Measurements from ENCODE around the gene STUM. TPM values are rescaled to one million over a fixed set of nuclear protein-coding genes. Genes with fewer than 3 reads are reported as not detected.

Gene STUM
- total RNA-seq, 5 donors from 2014 or later (not counting 1 experiment from before 2014, with no cell fraction given) = 0.10 TPM; not detected in 4

DNA sequence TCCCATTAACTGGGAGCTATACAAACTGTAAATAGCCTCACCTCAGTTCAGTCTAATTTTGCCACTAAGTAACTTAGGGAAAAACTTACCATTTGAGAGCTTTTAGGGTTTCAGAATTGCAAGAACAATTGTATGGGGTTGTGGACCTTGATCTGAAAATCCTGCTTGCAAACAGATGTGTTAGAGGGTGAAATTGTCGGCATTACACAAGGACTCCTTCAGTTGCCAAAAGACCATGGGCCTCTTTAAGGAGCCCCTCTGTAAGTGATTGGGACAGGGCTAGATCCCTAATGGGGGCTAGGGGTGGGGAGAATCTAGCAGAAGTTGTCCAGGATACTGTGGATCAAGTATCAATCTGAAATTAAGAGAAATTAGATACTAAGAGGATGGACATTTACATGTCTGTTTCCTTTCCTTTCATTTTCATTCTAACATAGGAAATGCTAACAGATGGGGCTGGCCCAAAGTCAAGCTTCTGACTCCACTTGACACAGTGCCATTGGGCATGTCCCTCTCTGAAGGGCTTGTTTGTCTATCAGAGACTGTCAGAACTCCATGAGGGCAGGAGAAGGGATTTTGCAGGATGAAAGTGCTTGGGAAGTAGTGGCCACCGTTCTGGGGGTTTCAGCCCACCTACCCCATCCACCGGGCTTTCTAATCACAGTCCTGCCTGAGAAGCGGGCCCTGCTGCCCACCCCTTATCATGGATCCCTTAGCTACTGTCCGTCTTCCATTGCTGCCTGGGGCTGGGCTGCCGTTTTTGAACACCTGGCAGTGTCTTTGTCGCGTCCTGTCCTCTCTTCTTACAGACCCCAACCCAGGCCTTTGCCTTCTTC is 54.7 kb downstream of the STUM start:
- no peak overlapping the region for H3K4me3 ChIP-seq (ENCODE audit: control insufficient read depth in 1 of 2, extremely low read depth in 1 of 2, low read length in 1 of 2)
- DNase-seq = no peak
- Mint-ChIP-seq H3K4me1 (no peaks in the 10 kb centered on the region), H3K9me3 (no peaks in the 10 kb centered on the region), H3K4me3 (no peak overlapping the region), H3K27ac (no peak overlapping the region), H3K36me3 (no peaks in the 10 kb centered on the region), H3K27me3 (peaks cover 0 to 2% of the 10 kb centered on the region in 2 donors)
- H3K27me3 ChIP-seq (replicated peaks in 1 of 2; ENCODE audit: control insufficient read depth in 2 of 2, extremely low read depth in 1 of 2, insufficient read depth in 2 of 2, low read length in 1 of 2) = peaks cover 0 to 16% of the 10 kb centered on the region in 2 experiments
- H3K27ac ChIP-seq (ENCODE audit: low read length) = no peak overlapping the region
- WGBS (ENCODE audit: insufficient coverage) = 75% methylated on average over 7 of the region's 8 CpGs
- ChIA-PET CTCF (no interaction called here), POLR2A (no interaction called here)
- no peak for ATAC-seq (replicated peaks in 1 of 4)
- no peaks in the 10 kb centered on the region for H3K4me1 ChIP-seq (ENCODE audit: control insufficient read depth in 1 of 2, extremely low read depth in 1 of 2, insufficient read depth in 2 of 2, low read length in 2 of 2)
- no peaks in the 10 kb centered on the region for H3K36me3 ChIP-seq (ENCODE audit: control insufficient read depth in 2 of 2, extremely low read depth in 1 of 2, insufficient read depth in 1 of 2, low read length in 1 of 2)
- no peaks in the 10 kb centered on the region for H3K9me3 ChIP-seq

DNA sequence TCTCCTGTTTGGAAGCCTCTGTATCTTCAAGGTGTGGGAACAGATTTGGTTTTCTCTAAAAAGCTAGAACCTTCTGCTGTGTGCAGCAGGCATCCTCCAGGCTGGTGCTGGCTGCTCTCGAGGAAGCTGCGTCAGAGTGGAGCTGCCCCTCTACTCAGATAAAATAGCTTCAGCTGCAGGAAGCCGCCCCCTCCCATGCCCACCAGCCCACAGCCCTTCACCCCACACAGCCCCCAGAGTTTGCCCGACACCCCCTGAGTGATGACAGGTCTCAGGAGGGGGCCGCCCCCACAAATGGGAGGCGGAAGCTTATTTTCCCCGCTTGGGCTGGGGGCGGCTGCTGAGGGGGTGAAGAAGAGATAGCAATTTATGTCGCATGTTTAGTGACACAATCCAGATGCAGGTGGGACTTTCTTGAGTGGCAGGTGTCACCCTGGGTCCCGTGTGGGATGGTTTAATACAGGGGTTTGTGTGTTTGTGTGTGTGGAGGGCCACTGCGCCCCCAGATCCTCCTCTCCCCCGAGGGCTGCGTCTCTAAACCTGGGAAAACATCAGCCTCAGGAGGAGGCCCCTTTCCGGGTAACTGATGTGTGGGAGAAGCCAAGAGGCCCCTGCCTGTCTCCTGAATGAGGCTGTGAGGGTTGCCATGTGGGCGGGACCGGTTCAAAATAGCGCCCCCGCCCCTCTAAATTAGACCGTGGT is 55.4 kb downstream of the STUM start:
- POLR2A ChIA-PET = no interaction called here
- DNase-seq = no peak
- ATAC-seq (replicated peaks in 1 of 4) = no peak
- Histone ChIP-seq H3K27me3 (replicated peaks in 1 of 2; ENCODE audit: control insufficient read depth in 2 of 2, extremely low read depth in 1 of 2, insufficient read depth in 2 of 2, low read length in 1 of 2) (peaks cover 0 to 19% of the 10 kb centered on the region in 2 experiments), H3K4me3 (ENCODE audit: control insufficient read depth in 1 of 2, extremely low read depth in 1 of 2, low read length in 1 of 2) (no peak overlapping the region), H3K36me3 (ENCODE audit: control insufficient read depth in 2 of 2, extremely low read depth in 1 of 2, insufficient read depth in 1 of 2, low read length in 1 of 2) (no peaks in the 10 kb centered on the region), H3K27ac (ENCODE audit: low read length) (no peak overlapping the region), H3K4me1 (ENCODE audit: control insufficient read depth in 1 of 2, extremely low read depth in 1 of 2, insufficient read depth in 2 of 2, low read length in 2 of 2) (peaks cover 0 to 3% of the 10 kb centered on the region in 2 experiments), H3K9me3 (no peaks in the 10 kb centered on the region)
- 59% methylated on average over 12 of the region's 19 CpGs for WGBS (ENCODE audit: insufficient coverage)
- no peaks in the 10 kb centered on the region for H3K4me1 Mint-ChIP-seq
- CTCF ChIA-PET = interaction anchor here in 1 of 2 donors (1.2 kb wide), 1 partner anchor 9 kb away, joined by 3 read pairs; no protein-coding TSS in a partner anchor
- no peaks in the 10 kb centered on the region for H3K36me3 Mint-ChIP-seq
- peaks cover 0 to 2% of the 10 kb centered on the region in 2 donors for H3K27me3 Mint-ChIP-seq
- H3K4me3 Mint-ChIP-seq = no peak overlapping the region
- no peak overlapping the region for H3K27ac Mint-ChIP-seq
- H3K9me3 Mint-ChIP-seq = no peaks in the 10 kb centered on the region

DNA sequence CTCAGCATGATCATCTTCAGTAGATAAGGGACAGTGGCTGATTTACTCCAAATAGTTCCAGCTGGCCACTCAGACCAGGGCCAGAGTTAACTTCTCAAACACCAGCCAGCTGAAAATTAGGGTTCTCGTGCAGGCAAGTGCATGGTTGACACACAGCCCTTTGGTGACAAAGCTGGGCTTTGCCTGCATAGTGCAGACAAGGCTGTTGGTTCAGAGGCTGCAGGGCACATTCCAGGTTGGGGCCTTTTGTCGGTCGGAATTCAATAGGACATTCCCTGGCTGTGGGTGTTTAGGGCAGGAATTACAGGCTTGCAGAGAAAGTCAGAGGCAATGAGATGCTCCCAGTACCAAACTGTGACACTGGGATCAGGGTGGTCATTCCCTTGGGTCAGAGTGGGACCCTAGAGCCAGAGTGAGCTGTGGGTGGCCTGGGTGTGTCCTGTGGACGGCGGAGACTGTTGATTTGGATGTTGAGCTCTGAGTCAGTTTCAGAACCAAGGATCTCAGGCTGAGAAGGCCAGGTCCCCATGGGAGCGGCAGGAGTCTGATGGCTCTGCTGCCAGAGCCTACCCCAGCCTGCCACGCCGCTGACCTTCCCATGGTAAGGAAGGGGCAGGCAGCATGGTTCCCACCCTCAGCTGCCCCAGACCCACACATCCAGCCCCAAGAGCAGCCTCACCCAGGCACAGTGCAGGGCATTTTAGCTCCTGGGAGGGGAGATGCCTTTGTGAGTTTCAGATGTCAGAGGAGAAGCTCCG is 56.2 kb downstream of the STUM start:
- Histone ChIP-seq H3K4me3 (ENCODE audit: control insufficient read depth in 1 of 2, extremely low read depth in 1 of 2, low read length in 1 of 2) (no peak overlapping the region), H3K27me3 (replicated peaks in 1 of 2; ENCODE audit: control insufficient read depth in 2 of 2, extremely low read depth in 1 of 2, insufficient read depth in 2 of 2, low read length in 1 of 2) (peaks cover 0 to 19% of the 10 kb centered on the region in 2 experiments), H3K9me3 (no peaks in the 10 kb centered on the region), H3K4me1 (ENCODE audit: control insufficient read depth in 1 of 2, extremely low read depth in 1 of 2, insufficient read depth in 2 of 2, low read length in 2 of 2) (peaks cover 0 to 3% of the 10 kb centered on the region in 2 experiments), H3K36me3 (ENCODE audit: control insufficient read depth in 2 of 2, extremely low read depth in 1 of 2, insufficient read depth in 1 of 2, low read length in 1 of 2) (no peaks in the 10 kb centered on the region), H3K27ac (ENCODE audit: low read length) (no peak overlapping the region)
- 98% methylated on average over 5 of the region's 9 CpGs for WGBS (ENCODE audit: insufficient coverage)
- H3K36me3 Mint-ChIP-seq = peaks cover 5% of the 10 kb centered on the region
- peaks cover 5 to 9% of the 10 kb centered on the region in 2 donors for H3K27me3 Mint-ChIP-seq
- ATAC-seq (replicated peaks in 1 of 4) (no peak), DNase-seq (no peak)
- no peak overlapping the region for H3K4me3 Mint-ChIP-seq
- ChIA-PET POLR2A (no interaction called here), CTCF (interaction anchor here (0.6 to 1.2 kb wide), 2 partner anchors 8 to 184 kb away, joined by 3 to 14 read pairs; no protein-coding TSS in a partner anchor)
- H3K4me1 Mint-ChIP-seq = no peaks in the 10 kb centered on the region
- H3K27ac Mint-ChIP-seq = no peak overlapping the region
- no peaks in the 10 kb centered on the region for H3K9me3 Mint-ChIP-seq

DNA sequence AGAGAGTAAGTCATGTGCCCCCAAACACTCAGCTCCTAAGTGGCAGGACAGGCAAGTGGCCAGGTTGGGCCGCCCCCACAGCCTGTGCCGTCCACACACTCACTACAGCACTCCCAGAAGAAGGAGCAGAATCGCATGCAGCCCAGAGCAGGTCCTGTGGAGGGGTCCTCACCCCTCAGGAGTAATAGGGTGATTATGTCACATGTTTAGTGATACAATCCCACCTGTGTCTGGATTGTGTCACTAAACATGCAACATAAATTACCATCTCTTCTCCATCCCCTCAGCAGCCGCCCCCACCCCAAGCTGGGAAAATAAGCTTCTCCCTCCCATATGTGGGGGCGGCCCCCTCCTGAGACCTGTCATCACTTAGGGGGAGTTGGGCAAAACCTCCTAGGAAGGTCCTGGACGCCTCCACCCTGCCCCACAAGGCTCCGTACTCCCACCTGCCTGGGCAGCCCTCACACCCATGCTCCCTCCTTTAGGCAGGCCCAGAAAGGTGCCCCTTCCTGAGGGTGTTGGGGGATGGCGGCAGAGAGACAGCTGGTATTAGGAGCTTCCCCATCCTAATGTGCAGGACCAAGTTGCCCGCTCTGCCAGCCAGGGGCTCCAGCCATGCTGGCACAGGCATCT is 56.9 kb downstream of the STUM start:
- ChIA-PET POLR2A (no interaction called here), CTCF (interaction anchor here in 1 of 2 donors (0.6 kb wide), 1 partner anchor 185 kb away, joined by 14 read pairs; no protein-coding TSS in a partner anchor)
- peaks cover 5% of the 10 kb centered on the region for H3K36me3 Mint-ChIP-seq
- peaks cover 0 to 3% of the 10 kb centered on the region in 2 experiments for H3K4me1 ChIP-seq (ENCODE audit: control insufficient read depth in 1 of 2, extremely low read depth in 1 of 2, insufficient read depth in 2 of 2, low read length in 2 of 2)
- H3K9me3 ChIP-seq = no peaks in the 10 kb centered on the region
- no peaks in the 10 kb centered on the region for H3K4me1 Mint-ChIP-seq
- no peaks in the 10 kb centered on the region for H3K36me3 ChIP-seq (ENCODE audit: control insufficient read depth in 2 of 2, extremely low read depth in 1 of 2, insufficient read depth in 1 of 2, low read length in 1 of 2)
- no peak for DNase-seq
- peaks cover 0 to 23% of the 10 kb centered on the region in 2 experiments for H3K27me3 ChIP-seq (replicated peaks in 1 of 2; ENCODE audit: control insufficient read depth in 2 of 2, extremely low read depth in 1 of 2, insufficient read depth in 2 of 2, low read length in 1 of 2)
- H3K4me3 ChIP-seq (ENCODE audit: control insufficient read depth in 1 of 2, extremely low read depth in 1 of 2, low read length in 1 of 2) = no peak overlapping the region
- H3K4me3 Mint-ChIP-seq = no peak overlapping the region
- H3K27me3 Mint-ChIP-seq = peaks cover 5 to 9% of the 10 kb centered on the region in 2 donors
- no peak overlapping the region for H3K27ac ChIP-seq (ENCODE audit: low read length)
- H3K9me3 Mint-ChIP-seq = no peaks in the 10 kb centered on the region
- H3K27ac Mint-ChIP-seq = no peak overlapping the region
- ATAC-seq (replicated peaks in 1 of 4) = no peak
- 86% methylated on average over 4 of the region's 9 CpGs for WGBS (ENCODE audit: insufficient coverage)

DNA sequence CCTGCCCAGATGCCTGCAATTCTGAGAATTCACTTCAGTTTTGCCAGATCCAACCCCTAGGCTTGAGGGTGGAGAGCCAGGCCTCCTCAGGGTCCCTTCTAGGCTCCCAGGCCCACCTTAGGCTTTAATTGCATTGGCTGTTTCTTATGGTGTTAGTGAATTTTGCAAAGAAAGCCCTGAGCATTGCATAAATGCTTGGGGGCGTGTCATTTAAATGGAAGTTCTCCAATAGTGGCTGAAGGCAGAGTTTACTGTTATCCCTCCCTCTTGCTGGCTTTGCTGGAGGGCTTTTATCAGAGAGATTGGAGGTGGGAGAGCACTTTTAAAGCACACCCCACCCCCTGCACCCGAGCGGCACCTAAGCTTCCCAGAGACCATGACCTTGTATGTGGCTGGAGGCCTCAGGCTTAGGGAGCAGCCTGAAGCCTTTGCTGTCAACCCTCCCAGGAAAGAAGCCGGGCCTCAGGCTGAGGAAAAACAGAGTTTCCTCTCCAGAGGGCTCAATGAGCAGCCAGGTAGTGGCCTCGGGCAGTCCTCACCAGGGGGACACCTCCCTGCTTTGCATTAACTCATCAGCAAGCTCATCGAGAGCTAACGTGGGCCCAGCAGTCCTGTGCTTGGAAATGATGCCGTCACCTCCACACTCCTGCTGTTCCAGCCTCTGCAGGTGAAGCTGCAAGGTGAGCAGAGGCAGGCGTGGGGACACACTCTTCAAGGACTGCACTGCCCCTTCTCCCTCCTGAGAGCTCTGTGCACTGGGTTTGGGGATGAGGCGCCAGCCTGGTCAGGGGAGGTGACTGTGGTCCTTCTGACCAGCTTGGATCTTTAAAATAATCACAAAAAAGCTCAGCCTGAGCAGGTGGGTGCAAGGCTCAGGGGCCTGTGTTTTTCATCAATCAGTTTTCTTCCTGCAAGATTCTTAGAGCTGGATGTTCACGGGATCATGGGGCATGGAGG is 58.0 kb downstream of the STUM start:
- ATAC-seq (replicated peaks in 1 of 4) (no peak), DNase-seq (no peak)
- Histone ChIP-seq H3K4me3 (ENCODE audit: control insufficient read depth in 1 of 2, extremely low read depth in 1 of 2, low read length in 1 of 2) (no peak overlapping the region), H3K36me3 (ENCODE audit: control insufficient read depth in 2 of 2, extremely low read depth in 1 of 2, insufficient read depth in 1 of 2, low read length in 1 of 2) (no peaks in the 10 kb centered on the region), H3K4me1 (ENCODE audit: control insufficient read depth in 1 of 2, extremely low read depth in 1 of 2, insufficient read depth in 2 of 2, low read length in 2 of 2) (peaks cover 0 to 3% of the 10 kb centered on the region in 2 experiments), H3K27me3 (replicated peaks in 1 of 2; ENCODE audit: control insufficient read depth in 2 of 2, extremely low read depth in 1 of 2, insufficient read depth in 2 of 2, low read length in 1 of 2) (peaks cover 0 to 26% of the 10 kb centered on the region in 2 experiments), H3K9me3 (no peaks in the 10 kb centered on the region), H3K27ac (ENCODE audit: low read length) (no peak overlapping the region)
- H3K36me3 Mint-ChIP-seq = peaks cover 5% of the 10 kb centered on the region
- ChIA-PET CTCF (interaction anchor here in 1 of 2 donors (0.6 kb wide), 1 partner anchor 87 kb away, joined by 3 read pairs; no protein-coding TSS in a partner anchor), POLR2A (interaction anchor here in 1 of 2 donors (0.5 kb wide), 1 partner anchor 735 kb away, joined by 7 read pairs; no protein-coding TSS in a partner anchor)
- peaks cover 5 to 9% of the 10 kb centered on the region in 2 donors for H3K27me3 Mint-ChIP-seq
- H3K9me3 Mint-ChIP-seq = no peaks in the 10 kb centered on the region
- no peak overlapping the region for H3K4me3 Mint-ChIP-seq
- H3K27ac Mint-ChIP-seq = no peak overlapping the region
- H3K4me1 Mint-ChIP-seq = no peaks in the 10 kb centered on the region
- WGBS (ENCODE audit: insufficient coverage) = 80% methylated on average over 8 of the region's 11 CpGs
